ENCODE measurements around the gene BIRC5.

The BIRC5 gene

DNA sequence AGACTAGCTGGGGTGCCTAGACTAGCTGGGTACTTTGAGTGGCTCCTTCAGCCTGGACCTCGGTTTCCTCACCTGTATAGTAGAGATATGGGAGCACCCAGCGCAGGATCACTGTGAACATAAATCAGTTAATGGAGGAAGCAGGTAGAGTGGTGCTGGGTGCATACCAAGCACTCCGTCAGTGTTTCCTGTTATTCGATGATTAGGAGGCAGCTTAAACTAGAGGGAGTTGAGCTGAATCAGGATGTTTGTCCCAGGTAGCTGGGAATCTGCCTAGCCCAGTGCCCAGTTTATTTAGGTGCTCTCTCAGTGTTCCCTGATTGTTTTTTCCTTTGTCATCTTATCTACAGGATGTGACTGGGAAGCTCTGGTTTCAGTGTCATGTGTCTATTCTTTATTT, 9.0 kb downstream of the BIRC5 start:
- Histone ChIP-seq H3K9me3 (no peaks in the 10 kb centered on the region), H4K20me1 (peaks cover 43% of the 10 kb centered on the region; the same call in 1 of the 2 replicates), H3K4me3 (no peak overlapping the region), H3K4me2 (no peak overlapping the region), H3K4me1 (peaks cover 22% of the 10 kb centered on the region), H3K9ac (no peak overlapping the region), H3K27me3 (peaks cover 4% of the 10 kb centered on the region; the same call in 1 of the 2 replicates), H3K27ac (no peak overlapping the region), H3K36me3 (peaks cover 79% of the 10 kb centered on the region)
- TF ChIP-seq Cebpa-rat (IDR thresholded peaks at IDR 0.05) = no peak

DNA sequence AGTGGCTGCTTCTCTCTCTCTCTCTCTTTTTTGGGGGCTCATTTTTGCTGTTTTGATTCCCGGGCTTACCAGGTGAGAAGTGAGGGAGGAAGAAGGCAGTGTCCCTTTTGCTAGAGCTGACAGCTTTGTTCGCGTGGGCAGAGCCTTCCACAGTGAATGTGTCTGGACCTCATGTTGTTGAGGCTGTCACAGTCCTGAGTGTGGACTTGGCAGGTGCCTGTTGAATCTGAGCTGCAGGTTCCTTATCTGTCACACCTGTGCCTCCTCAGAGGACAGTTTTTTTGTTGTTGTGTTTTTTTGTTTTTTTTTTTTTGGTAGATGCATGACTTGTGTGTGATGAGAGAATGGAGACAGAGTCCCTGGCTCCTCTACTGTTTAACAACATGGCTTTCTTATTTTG, 9.7 kb downstream of the BIRC5 start:
- H3K4me3 ChIP-seq = no peak overlapping the region
- no peak overlapping the region for H3K4me2 ChIP-seq
- H3K4me1 ChIP-seq = peaks cover 29% of the 10 kb centered on the region
- no peak overlapping the region for H3K9ac ChIP-seq
- no peak for TF ChIP-seq Cebpa-rat (IDR thresholded peaks at IDR 0.05)
- no peaks in the 10 kb centered on the region for H3K9me3 ChIP-seq
- peaks cover 72% of the 10 kb centered on the region for H3K36me3 ChIP-seq
- H3K27ac ChIP-seq = no peak overlapping the region
- peaks cover 40% of the 10 kb centered on the region; the same call in 1 of the 2 replicates for H4K20me1 ChIP-seq
- peaks cover 4% of the 10 kb centered on the region; the same call in 1 of the 2 replicates for H3K27me3 ChIP-seq

DNA sequence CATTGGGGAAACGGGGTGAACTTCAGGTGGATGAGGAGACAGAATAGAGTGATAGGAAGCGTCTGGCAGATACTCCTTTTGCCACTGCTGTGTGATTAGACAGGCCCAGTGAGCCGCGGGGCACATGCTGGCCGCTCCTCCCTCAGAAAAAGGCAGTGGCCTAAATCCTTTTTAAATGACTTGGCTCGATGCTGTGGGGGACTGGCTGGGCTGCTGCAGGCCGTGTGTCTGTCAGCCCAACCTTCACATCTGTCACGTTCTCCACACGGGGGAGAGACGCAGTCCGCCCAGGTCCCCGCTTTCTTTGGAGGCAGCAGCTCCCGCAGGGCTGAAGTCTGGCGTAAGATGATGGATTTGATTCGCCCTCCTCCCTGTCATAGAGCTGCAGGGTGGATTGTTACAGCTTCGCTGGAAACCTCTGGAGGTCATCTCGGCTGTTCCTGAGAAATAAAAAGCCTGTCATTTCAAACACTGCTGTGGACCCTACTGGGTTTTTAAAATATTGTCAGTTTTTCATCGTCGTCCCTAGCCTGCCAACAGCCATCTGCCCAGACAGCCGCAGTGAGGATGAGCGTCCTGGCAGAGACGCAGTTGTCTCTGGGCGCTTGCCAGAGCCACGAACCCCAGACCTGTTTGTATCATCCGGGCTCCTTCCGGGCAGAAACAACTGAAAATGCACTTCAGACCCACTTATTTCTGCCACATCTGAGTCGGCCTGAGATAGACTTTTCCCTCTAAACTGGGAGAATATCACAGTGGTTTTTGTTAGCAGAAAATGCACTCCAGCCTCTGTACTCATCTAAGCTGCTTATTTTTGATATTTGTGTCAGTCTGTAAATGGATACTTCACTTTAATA, 10.4 kb downstream of the BIRC5 start:
- H3K9me3 ChIP-seq = no peaks in the 10 kb centered on the region
- peaks cover 36% of the 10 kb centered on the region; the same call in 1 of the 2 replicates for H4K20me1 ChIP-seq
- no peak for TF ChIP-seq Cebpa-rat (IDR thresholded peaks at IDR 0.05)
- no peak overlapping the region for H3K4me3 ChIP-seq
- H3K27me3 ChIP-seq = peaks cover 4% of the 10 kb centered on the region; the same call in 1 of the 2 replicates
- H3K9ac ChIP-seq = no peak overlapping the region
- no peak overlapping the region for H3K4me2 ChIP-seq
- H3K4me1 ChIP-seq = peaks cover 32% of the 10 kb centered on the region
- H3K36me3 ChIP-seq = peaks cover 65% of the 10 kb centered on the region
- H3K27ac ChIP-seq = no peak overlapping the region

DNA sequence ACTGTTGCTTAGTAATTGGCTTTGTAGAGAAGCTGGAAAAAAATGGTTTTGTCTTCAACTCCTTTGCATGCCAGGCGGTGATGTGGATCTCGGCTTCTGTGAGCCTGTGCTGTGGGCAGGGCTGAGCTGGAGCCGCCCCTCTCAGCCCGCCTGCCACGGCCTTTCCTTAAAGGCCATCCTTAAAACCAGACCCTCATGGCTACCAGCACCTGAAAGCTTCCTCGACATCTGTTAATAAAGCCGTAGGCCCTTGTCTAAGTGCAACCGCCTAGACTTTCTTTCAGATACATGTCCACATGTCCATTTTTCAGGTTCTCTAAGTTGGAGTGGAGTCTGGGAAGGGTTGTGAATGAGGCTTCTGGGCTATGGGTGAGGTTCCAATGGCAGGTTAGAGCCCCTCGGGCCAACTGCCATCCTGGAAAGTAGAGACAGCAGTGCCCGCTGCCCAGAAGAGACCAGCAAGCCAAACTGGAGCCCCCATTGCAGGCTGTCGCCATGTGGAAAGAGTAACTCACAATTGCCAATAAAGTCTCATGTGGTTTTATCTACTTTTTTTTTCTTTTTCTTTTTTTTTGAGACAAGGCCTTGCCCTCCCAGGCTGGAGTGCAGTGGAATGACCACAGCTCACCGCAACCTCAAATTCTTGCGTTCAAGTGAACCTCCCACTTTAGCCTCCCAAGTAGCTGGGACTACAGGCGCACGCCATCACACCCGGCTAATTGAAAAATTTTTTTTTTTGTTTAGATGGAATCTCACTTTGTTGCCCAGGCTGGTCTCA, 11.2 kb downstream of the BIRC5 start:
- Histone ChIP-seq H3K9me3 (no peaks in the 10 kb centered on the region), H3K4me3 (no peak overlapping the region), H3K27me3 (peaks cover 4% of the 10 kb centered on the region; the same call in 1 of the 2 replicates), H3K4me2 (no peak overlapping the region), H3K4me1 (peaks cover 39% of the 10 kb centered on the region), H3K27ac (no peak overlapping the region), H4K20me1 (peaks cover 36% of the 10 kb centered on the region; the same call in 1 of the 2 replicates), H3K36me3 (peaks cover 58% of the 10 kb centered on the region), H3K9ac (no peak overlapping the region)
- TF ChIP-seq Cebpa-rat (IDR thresholded peaks at IDR 0.05) = no peak

DNA sequence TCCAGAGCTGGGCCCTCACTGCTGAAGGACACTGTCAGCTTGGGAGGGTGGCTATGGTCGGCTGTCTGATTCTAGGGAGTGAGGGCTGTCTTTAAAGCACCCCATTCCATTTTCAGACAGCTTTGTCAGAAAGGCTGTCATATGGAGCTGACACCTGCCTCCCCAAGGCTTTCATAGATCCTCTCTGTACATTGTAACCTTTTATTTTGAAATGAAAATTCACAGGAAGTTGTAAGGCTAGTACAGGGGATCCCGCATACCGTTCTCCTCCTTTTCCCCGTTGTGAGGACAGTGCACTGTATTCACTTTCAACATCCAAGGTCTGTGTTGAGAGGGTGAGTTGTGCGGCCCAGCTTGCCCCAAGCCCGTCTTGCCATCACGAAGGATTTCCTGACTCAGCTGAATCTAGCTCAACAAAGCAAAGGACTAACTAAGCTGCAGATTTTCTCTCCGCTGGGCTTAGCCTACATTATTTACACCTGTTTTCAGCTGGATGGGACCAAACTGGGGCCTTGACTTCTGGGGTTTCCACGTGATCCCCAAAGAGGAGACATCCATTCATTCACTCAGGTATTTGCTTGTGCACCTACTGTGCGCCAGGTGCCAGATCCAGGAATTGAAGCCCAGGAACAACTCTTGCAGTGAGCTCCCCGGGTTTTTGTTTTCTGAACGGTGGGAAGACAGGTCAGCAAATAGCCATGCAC, 12.2 kb downstream of the BIRC5 start:
- Histone ChIP-seq H3K36me3 (peaks cover 49% of the 10 kb centered on the region), H3K4me1 (peaks cover 48% of the 10 kb centered on the region), H3K27me3 (peaks cover 9% of the 10 kb centered on the region), H3K9ac (no peak overlapping the region), H3K4me2 (peak overlapping the region; percentile 53), H4K20me1 (peaks cover 40% of the 10 kb centered on the region; the same call in 1 of the 2 replicates), H3K27ac (no peak overlapping the region), H3K9me3 (no peaks in the 10 kb centered on the region), H3K4me3 (no peak overlapping the region)
- TF ChIP-seq Cebpa-rat (IDR thresholded peaks at IDR 0.05) = no peak

DNA sequence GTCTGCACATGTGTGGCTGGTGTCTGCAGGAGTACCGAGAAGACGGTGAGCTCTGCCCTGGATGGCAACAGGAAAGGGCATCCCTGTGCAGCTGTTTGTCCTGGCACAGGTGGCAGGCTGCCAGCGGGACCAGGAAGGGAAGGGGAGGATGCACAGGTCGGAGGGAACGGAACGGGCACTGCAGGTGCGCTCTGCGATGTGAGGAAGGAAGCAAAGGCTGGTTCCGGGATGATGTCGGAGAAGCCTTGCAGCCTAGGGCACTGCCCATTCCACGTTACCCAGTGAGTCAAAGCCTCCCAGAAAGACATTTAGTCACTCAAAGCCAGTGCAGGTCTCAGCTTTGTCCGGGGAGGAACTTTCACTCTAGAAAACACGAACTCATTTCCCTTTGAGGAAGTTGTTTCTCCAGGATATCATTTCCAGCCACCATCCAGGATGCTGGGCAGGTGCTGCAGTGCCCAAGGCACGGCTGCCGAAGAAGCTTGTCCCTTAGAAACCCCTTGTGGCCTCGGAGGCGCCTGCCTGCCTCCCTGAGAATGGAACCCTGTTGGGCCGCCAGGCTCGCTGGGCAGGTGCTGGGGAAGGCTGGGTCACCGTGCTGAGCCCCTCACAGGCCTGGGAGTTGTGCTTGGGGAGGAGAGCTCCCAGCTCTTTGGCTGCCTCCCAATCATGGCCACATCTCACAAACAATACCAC, 12.9 kb downstream of the BIRC5 start:
- H3K4me1 ChIP-seq = peaks cover 54% of the 10 kb centered on the region
- no peak for TF ChIP-seq Cebpa-rat (IDR thresholded peaks at IDR 0.05)
- peaks cover 14% of the 10 kb centered on the region for H3K27me3 ChIP-seq
- no peak overlapping the region for H3K4me3 ChIP-seq
- H3K9ac ChIP-seq = no peak overlapping the region
- H3K4me2 ChIP-seq = peak overlapping the region; percentile 53
- peaks cover 42% of the 10 kb centered on the region for H3K36me3 ChIP-seq
- H4K20me1 ChIP-seq = peaks cover 37% of the 10 kb centered on the region; the same call in 1 of the 2 replicates
- no peaks in the 10 kb centered on the region for H3K9me3 ChIP-seq
- no peak overlapping the region for H3K27ac ChIP-seq

DNA sequence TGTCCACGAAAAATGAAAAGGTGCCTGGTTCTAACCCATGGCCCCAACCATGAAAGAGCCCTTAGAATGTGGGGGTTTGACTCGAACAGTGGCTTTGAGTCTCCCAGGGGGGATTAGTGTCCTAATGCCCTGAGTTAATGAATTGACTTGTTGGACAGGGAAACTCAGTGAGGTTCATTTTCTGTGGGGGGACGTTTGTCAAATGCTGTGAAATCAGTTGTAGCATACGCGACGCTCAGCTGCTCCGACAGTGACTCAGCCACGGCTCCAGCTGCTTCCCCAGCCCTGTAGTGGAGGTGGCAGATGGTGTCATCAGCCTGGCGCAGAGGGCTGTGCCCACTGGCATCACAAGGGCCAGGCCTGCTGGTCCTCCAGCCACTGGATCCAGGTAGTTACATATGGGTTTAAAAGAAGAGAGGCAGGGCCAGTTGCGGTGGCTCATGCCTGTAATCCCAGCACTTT, 13.4 kb downstream of the BIRC5 start:
- peak overlapping the region; percentile 53 for H3K4me2 ChIP-seq
- peaks cover 60% of the 10 kb centered on the region for H3K4me1 ChIP-seq
- TF ChIP-seq Cebpa-rat (IDR thresholded peaks at IDR 0.05) = no peak
- H3K36me3 ChIP-seq = peaks cover 36% of the 10 kb centered on the region
- no peak overlapping the region for H3K27ac ChIP-seq
- H3K9ac ChIP-seq = no peak overlapping the region
- peaks cover 20% of the 10 kb centered on the region for H3K27me3 ChIP-seq
- no peak overlapping the region for H3K4me3 ChIP-seq
- H4K20me1 ChIP-seq = peaks cover 42% of the 10 kb centered on the region; the same call in 1 of the 2 replicates
- H3K9me3 ChIP-seq = no peaks in the 10 kb centered on the region

DNA sequence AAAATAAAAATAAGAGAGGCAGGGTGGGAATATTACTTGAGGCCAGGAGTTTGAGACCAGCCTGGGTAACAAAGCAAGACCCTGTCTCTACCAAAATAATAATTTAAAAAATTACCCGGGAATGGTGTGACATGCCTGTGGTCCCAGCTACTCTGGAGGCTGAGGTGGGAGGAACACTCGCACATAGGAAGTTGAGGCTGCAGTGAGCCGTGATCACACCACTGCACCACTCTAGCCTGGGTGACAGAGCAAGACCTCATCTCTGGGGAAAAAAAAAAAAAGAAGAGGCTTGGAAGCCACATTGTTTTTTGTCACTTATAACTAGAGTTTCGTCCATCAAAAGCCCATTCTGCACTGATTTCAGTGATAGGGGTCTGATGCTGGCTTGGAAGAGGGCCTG, 14.1 kb downstream of the BIRC5 start:
- H3K9ac ChIP-seq = no peak overlapping the region
- peak overlapping the region; percentile 25 for H3K4me2 ChIP-seq
- peaks cover 67% of the 10 kb centered on the region for H3K4me1 ChIP-seq
- peaks cover 29% of the 10 kb centered on the region for H3K36me3 ChIP-seq
- H3K4me3 ChIP-seq = no peak overlapping the region
- no peak overlapping the region for H3K27ac ChIP-seq
- H3K27me3 ChIP-seq = peaks cover 27% of the 10 kb centered on the region
- peaks cover 38% of the 10 kb centered on the region; the same call in 1 of the 2 replicates for H4K20me1 ChIP-seq
- TF ChIP-seq Cebpa-rat (IDR thresholded peaks at IDR 0.05) = no peak
- no peaks in the 10 kb centered on the region for H3K9me3 ChIP-seq

All from BLaER1 (cell line).